LoVo (cell line): Measurements from ENCODE around the gene CALHM6.

Experiments used
- DNase-seq: peaks from one replicate; pipeline ENCODE4 v3.0.0-alpha.2; 2016; ENCODE audit warnings: low spot score

The CALHM6 gene

GRCh38 chr6:116446399-116446798 lies 14.8 kb upstream of the CALHM6 start:
- DNase-seq = peak; percentile 48

DNA sequence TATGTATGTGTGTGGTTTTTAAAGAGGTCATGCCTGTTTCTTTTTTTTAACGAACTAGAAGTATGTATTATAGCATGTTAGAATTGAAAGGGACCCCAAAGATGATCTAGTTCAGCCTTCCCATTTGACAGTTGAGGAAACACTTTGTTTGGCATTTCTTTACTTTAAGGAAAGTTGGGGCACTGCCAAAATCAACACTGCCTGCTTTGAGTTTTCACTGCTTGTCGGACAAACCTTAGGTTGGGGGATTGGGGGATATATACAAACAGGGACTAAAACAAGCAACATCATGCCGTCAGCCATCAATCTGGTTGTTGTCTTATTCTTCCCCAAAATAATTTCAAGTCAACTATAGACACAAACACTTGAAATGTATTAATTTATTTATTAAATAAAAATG lies 14.1 kb upstream of the CALHM6 start:
- DNase-seq = no peak

- DNase-seq = no peak
Measured at GRCh38 chr6:116447496-116448011, 13.6 kb upstream of the CALHM6 start.

- no peak for DNase-seq
Measured at GRCh38 chr6:116449565-116449964, 11.6 kb upstream of the CALHM6 start.

DNA sequence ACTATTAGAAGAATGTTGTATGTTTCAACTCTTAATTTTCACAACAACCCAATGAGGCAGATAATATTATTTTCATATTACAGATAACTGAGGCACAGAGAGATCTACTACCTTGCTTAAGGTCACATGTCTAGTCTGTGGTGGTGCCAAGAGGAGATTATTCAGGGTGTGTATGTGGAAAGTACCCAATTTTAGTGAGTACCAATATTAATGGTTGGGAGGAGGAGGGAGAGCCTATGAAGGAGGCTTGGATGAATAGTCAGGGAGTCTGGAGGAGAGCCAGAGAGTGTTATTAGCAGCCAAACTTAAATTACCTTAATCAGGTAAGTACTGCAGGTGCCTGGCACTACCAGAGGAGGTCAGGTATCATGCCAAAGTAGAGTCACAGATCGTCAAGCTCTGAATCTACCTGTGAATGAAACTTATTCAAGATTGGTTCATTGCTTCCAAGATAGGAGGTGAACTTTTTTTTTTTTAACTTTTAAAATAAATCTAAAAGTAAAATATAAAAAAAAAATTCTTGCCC lies 10.9 kb upstream of the CALHM6 start:
- DNase-seq = no peak

- DNase-seq = no peak
Measured at GRCh38 chr6:116450769-116451740, 10.1 kb upstream of the CALHM6 start.

DNA sequence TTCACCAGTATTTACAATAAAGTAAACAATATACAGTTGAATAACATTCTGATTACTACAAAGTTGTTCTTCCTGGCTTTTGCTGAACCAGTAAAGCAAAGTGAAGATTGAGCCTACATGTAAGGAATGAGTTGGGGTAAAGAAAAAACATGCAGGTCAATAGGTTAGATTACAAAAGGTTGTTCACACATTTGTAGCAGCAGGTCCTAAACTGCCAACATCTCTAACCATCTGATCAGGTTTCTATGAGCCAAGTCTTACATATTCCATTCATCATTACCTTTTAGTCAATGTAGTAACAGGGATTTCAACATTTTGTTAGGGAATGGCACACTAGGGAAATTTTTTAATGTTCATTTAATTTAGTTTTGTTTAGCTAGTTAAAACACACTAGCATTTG lies 9.3 kb upstream of the CALHM6 start:
- DNase-seq = no peak

GRCh38 chr6:116452531-116452930 lies 8.6 kb upstream of the CALHM6 start:
- no peak for DNase-seq

- no peak for DNase-seq
Measured at GRCh38 chr6:116456106-116456505, 5.1 kb upstream of the CALHM6 start.

- DNase-seq = no peak
Measured at GRCh38 chr6:116456927-116457326, 4.2 kb upstream of the CALHM6 start.

- DNase-seq = no peak
Measured at GRCh38 chr6:116458264-116458663, 2.9 kb upstream of the CALHM6 start.

GRCh38 chr6:116459927-116460326 lies 1.2 kb upstream of the CALHM6 start:
- DNase-seq = no peak

- DNase-seq = no peak
Measured at GRCh38 chr6:116461932-116462885, 1.0 kb downstream of the CALHM6 start.

- DNase-seq = no peak
Measured at GRCh38 chr6:116463301-116463700, 2.1 kb downstream of the CALHM6 start.

- DNase-seq = no peak
Measured at GRCh38 chr6:116465246-116465645, 4.1 kb downstream of the CALHM6 start.

GRCh38 chr6:116467096-116467495 lies 5.9 kb downstream of the CALHM6 start:
- DNase-seq = no peak

- no peak for DNase-seq
Measured at GRCh38 chr6:116467514-116467913, 6.3 kb downstream of the CALHM6 start.

DNA sequence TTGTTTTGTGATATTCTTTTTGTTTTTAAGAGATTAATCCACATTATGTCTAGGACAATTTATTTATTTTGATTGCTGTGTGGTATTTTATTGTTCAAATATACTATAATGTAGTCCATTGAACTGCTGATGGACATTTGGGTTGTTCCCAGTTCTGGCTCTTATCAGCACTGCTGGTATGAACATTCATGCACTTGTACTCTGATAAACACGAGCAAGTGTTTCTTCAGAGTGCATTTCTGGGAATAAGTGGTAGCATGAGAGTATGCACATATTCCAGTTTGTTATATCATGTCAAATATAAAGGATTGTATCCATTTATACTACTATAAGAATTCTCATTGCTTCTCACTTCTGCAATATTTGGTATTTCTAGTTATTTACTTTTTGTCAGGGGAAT lies 7.1 kb downstream of the CALHM6 start:
- DNase-seq = no peak

- no peak for DNase-seq
Measured at GRCh38 chr6:116471531-116471930, 10.4 kb downstream of the CALHM6 start.

DNA sequence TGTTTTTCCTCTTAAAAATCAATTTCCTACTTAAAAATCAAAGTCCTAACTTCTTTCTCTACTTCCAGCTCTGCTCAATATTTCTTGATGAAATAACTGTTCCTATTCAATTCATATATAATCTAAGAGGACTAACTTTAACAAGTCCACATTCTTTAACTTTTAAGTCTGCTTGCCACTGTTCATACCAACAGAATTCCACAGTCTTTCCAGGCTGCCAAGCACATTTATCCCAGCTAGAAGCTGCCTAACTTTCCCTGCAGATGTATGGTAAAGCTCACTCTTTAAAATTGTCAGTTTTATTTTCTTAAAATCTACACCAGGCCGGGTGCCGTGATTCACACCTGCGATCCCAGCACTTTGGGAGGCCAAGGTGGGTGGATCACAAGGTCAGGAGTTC lies 11.5 kb downstream of the CALHM6 start:
- DNase-seq = no peak

GRCh38 chr6:116475141-116475540 lies 14.0 kb downstream of the CALHM6 start:
- DNase-seq = no peak

- no peak for DNase-seq
Measured at GRCh38 chr6:116476002-116476678, 15.0 kb downstream of the CALHM6 start.
